Stimulated activated CD4-positive, alpha-beta T cell treated with anti-CD3 and anti-CD28 coated beads, Interleukin-12 subunit alpha, Interleukin-12 subunit beta, amount 100 ng/mL, for 24 hours (primary cell): Measurements from ENCODE around the gene MBNL1.
"Not testable (repeated sequence)": the region's sequence is repeated elsewhere in the genome, so short reads cannot be mapped to it uniquely, and the experiment has no call there.

Experiments used
- DNase-seq, 2 experiments: peaks; one replicate each; pipeline ENCODE4 v3.0.0-alpha.2; 2020; ENCODE audit warnings: low read depth in 2 of 2

MBNL1 gene

DNA sequence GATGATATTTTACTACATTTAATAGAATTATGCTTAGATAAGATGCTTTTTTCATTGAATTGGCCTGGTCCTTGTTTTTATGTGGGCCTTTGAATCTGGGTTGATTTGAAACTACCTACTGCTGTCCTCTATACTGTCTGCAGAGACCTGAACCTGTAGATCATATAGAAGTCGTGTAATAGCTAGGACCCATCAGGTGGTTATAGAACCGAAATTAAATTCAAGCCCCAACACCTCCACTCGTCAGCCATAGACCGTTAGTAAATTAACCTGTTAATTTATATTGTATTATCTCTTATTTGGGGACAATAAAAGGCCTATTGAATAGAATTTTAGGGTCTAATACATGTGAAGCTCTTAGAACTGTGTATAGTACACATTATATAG lies 108.4 kb downstream of the MBNL1 start:
- no peak for DNase-seq

DNA sequence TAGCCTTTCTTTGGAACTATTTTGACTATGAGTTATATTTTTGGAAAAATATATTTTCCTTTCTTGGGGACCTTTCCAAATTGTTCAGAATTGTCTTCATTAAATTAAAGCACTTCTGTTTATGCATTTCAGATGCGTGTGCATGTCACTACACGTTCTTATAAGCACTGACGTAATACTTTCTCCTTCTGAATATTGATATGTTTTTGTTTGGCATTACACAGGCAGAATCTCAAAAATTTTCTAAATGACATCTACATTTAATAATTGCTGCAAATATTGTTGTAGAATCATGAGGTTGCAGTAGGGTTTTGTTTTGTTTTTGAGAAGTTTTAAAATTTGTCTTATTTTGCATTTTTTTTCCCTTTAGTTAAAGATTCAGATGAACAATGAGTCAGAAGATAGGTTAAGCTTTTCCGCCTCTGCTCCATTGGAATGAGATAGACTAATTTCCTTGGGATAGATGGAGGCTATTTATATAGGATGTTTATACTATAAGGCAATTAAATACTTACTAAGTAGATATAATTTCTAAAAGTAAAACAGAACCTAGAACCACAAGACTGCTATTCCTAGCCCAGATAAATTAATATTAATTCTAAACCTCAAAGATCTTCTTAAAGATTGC lies 110.8 kb downstream of the MBNL1 start:
- no peak for DNase-seq

DNA sequence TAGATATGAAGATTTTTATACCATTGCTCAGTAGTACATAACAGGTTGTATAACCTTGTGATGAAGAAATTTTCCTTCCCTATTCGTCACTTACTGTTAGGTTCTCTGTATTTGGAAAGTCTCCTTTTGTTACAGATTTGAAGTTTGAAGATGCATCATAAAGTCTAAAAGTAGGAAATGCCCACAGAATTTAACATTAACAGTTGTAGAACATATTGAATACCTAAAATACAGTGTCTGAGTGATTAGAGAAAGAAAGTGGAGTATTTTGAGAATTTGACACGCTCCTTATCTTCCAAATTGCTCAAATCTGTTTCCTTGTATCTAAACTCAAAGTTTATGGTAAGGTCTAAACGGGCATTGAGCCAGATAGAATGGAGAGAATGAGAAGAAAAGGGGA lies 111.3 kb downstream of the MBNL1 start:
- DNase-seq: no peak

DNA sequence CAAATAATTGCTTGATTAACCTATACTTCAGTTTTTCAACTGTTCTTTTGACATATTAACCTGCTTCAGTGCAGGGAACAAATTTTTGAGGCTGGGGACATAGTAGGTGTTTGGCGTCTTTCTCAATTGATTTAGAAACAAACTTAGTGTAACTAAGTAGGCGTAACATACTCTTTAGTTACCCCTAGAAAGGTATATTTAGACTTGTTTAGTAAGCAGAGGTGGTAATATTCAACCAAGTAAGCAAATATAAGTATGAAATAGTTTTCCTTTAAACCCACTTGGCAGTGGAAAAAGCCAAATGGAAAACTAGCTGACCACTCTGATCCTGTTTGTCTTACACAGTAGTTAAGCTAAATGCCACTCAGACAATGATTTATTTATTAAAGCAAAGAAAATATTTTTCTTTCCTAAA lies 113.2 kb downstream of the MBNL1 start:
- DNase-seq: no peak

DNA sequence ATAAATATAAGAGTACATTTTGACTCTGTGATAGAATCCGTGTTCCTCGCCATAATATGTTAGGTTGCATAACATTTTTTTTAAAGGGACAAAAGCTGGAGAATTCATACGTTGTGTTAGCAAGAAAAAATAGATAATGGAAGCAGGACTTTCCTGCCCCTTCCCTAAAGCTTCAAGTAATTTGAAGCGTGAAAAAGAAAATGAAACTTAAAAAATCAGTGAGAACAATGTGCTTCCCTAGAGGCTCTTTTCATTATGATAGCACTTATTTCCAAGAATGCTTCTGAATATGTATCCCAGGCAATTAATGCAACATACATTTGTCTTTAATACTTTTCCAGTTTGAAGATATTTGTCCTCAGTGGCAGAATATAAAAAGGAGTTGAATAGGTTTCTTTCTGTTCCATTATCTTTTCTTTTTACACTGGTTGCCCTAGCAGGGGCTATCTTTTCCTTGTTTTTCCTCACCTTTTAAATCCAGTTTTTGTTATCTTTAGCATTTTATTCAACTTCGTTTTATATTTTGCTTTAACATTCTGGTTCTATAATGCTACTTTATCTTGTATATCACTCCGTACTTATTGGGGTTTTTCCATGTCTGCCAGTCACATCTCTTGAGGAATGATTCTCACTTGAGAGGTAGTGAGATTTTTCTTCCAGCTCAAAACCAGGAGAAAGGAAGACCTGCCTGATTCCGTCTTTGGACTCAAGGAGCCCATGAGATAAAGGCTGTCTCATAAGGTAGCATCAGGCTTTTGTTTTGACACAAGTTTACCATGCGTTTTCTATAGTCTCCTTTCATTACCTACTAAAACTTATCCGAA lies 113.8 kb downstream of the MBNL1 start:
- DNase-seq: no peak

DNA sequence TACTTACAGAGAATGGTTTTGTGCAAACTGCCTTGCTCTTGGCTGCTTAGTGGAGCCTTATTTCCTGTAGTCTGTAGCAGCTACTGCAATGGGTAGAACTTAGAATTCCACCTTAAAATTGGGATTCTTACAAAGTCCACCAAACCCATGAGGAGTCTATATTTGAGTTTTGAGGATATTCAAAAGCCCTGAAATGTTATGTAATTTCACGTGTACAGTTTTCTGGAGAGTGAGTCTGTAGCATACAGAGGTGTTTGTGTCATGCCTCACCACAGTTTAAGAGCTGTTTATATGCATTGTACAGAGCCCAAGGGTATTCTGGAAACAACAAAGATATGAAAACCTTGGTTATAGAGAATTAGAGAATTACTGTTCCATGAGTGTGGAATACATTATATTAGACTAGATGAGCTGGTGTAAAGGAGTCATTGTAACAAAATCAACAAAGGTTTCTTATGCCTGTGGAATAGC lies 114.4 kb downstream of the MBNL1 start:
- DNase-seq: no peak

DNA sequence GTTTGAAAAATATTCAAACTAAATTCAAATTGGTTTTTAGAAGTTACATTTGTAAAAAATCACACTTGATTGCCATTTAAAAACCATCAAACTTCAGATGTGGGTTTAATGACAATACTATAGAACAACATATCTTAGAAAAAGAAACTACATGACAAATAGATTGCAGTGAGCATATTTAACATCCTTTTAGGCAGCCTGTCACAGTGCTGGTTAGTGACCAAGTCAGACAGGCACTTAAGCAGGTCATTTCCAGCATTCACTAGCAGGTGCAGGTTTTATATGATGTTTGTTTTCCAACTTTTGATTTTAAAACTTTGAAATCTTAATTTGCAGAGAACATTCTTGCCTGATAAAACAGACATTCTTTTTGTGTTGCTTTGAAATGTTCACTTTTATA lies 115.7 kb downstream of the MBNL1 start:
- no peak for DNase-seq

DNA sequence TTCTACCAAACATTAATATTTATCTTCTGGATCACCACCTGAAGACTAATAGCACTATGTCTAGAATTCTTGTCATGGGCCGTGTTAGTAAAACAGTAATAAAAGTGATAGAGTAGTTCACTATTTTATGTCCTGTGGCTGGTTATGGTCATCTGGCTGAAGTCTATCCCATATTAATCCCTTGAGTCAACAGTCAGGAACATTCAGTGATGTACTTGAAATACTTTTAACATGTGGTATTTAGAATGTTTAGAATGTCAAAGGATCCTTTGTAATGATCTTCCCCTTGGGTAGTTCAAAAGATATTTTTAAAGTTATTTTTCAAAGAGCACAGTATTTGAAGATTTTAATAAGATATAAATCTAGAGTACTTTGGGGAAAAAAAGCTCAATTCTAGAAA lies 117.0 kb downstream of the MBNL1 start:
- no peak for DNase-seq

DNA sequence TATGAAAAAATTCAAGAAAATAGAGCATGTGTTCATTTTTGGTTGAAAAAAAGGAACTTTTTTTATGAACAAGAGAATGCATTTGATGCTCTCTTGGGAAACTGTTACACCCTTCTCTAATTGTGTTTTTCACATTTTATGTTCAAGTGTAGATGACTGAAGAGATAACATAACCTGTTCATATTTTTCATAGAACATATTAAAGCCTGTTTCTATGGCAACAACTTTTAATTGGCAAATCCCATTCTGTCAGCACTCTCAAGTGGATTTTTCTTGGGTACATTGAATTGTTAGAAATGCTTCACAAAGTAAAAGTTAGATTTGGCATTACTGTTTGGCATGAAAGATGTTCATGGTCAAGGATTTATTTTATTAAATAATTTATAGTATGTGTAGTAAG lies 117.5 kb downstream of the MBNL1 start:
- DNase-seq: no peak

DNA sequence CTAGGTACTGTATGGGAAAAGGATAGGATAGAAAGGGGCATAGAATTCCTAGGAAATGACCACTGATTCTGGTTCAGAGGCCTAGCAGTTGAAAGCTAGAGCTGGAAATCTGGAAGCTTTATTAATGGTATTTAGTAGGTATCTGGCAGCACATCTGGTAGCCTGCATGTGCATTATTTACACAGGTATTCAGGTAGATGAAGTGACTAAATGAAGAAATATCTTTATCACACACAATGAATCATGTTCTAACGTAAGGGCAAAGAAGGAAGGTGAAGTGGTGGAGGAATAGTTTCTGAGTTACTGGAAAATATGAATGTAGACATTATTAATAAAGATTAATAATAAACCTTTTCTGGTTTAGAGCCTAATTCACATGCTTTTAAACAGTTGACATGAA lies 119.9 kb downstream of the MBNL1 start:
- DNase-seq: no peak

DNA sequence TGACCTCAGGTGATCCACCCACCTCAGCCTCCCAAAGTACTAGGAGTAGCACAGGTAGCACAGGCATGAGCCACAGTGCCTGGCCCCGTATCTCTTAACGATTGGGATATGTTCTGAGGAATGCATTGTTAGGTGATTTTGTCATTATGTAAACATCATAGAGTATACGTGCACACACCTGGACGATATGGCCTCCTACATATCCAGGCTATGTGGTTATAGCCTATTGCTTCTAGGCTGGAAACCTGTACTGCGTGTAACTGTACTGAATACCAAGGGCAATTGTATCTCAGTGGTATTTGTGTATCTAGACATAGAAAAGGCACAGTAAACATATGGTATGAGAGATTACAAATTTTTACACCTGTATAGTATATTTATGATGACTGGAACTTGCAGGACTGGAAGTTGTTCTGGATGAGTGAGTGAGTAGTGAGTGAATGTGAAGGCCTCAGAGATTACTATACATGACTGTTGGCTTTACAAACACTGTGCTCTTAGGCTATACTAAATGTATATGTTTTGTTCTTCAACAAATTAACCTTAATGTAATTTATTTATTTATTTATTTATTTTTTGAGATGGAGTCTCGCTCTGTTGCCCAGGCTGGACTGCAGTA lies 120.7 kb downstream of the MBNL1 start:
- no peak for DNase-seq

DNA sequence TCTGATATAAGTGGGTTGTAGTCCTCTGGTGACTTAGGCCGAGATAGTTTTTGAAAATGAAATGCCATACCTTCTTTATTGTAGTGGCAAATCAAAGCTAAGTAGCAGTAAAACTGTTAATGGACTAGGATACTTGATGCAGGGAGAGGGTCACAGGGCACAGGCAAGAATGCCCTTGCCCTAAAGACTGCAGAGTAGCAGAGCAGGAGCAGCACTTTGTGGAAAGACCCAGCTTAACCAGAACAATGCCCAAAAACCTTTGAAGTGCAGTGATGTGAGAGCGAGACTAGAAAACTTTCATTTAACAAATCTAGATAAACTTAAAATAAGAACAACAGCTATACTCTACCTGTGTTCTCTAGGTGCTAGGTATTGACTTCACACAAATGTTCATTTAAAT lies 121.9 kb downstream of the MBNL1 start:
- no peak for DNase-seq

DNA sequence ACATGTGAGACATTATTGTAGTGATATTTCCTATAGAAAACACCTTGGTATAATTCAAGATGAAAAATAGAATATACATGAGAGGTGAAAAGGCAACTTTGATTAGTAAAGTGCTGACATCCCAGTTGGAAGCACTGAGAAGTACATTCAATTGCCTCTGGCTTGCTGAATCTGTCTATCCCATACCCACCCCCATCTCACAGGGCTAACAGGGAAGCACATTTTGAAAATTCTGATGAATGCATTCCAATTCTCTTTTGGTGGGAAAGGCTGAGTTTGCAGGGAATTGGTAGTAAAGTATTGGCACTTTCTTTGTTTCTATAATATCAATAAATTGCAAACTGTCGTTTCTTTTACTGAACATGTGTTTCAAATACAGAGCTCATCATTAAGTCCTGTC lies 122.9 kb downstream of the MBNL1 start:
- no peak for DNase-seq

DNA sequence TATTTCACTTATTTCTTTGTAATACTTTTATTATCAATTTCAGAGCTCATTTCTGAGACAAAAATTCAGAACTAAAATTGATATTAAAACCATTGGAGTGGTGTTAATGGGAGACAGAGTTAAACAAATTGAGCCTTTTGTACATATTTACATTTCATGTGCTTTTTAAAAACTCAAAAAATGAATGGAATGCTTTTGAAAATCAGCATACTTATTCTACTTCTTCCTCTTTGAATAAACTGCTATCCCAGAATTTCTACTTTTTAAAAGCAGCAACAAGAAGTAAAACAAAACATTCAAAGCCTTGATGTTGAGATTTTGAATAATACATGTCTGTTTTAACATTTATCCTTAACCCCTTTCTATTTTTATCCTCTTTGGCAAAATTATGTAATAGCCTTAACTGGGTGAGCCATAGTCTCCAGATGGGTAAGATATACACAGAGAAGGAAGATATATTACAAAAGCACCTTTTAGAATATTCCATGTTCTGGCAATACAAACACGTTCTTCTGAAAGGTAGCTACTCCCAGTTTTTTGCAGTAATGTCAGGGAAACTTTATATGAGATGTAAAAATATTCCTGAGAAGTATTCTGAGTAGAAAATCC lies 123.6 kb downstream of the MBNL1 start:
- no peak for DNase-seq

DNA sequence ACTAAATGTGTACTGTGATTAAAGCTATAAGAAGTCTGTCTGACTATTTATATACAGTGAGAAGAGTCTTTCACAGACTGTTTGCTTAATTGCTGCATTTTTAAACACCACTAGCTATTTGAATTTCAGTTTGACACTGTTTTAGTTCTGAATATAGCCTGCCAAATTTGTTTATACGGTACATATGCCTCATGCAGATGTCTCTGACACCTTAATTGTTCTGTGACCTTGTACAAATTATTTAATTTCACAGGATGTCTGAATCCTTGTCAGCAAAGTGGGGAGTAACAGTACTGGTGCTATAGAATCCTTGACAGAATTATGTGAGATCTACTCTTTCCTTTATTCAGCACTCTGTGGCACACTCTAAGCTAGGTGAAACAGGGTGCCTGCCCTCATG lies 125.5 kb downstream of the MBNL1 start:
- no peak for DNase-seq

DNA sequence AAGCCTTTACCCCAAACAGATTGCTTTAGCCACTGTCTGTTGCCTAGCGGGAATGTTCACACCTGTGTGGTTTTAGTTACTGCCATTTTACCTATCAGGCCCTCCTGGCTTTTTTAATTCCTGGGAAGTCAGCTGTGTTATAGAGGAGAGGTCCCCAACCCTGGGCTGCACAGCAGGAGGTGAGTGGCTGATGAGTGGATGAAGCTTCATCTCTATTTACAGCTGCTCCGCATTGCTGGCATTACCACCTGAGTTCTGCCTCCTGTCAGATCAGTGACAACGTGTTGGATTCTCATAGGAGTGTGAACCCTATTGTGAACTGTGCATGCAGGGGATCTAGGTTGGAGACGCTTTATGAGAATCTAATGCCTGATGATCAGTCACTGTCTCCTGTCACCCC lies 127.0 kb downstream of the MBNL1 start:
- no peak for DNase-seq

DNA sequence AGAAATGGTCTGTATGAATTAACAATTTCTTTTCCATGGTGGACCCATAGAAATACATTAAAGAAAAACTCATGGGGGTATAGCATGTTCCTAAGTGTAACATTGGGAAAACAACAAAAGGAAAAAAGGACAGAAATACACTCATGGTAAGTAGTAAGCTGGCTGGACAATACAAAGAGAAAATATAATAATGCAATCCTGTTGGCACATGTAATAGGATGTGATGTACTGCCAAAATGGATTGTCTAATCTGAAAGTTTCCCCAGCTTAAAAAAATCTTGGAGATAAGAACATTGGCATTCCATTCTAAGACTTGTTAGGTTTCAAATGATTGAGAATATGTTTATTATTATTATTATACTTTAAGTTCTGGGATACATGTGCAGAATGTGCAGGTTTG lies 128.1 kb downstream of the MBNL1 start:
- DNase-seq: no peak

DNA sequence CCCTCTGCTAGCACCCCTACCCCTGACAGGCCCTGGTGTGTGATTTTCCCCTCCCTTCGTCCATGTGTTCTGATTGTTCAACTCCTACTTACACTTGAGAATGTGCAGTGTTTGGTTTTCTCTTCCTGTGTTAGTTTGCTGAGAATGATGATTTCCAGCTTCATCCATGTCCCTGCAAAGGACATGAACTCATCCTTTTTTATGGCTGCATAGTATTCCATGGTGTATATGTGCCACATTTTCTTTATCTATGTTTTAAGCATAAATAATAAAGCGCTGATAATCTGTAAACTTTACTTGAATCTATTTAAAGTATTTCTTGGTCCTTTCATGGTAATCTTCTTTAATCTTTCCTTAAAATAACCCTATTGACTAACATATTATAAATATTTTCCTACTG lies 128.6 kb downstream of the MBNL1 start:
- DNase-seq: not testable (repeated sequence)

DNA sequence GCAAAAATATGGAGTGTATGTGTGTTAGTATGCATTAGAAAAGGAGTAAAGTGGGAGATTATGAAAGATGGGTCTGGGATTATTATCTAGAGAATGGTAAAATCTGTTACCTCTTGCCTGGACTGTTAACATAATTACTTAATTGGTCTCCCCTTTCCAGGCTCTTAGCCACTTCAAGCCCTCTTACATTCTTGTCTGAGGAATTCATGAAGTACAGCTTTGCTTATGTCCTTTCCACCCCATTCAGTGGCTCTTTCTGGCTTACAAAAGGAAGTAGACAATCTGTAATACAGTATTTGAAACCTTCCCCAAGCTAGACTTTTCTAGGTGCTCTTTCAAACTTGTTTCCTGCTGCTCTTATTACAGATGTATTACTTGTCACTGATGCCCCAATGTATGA lies 129.8 kb downstream of the MBNL1 start:
- no peak for DNase-seq

DNA sequence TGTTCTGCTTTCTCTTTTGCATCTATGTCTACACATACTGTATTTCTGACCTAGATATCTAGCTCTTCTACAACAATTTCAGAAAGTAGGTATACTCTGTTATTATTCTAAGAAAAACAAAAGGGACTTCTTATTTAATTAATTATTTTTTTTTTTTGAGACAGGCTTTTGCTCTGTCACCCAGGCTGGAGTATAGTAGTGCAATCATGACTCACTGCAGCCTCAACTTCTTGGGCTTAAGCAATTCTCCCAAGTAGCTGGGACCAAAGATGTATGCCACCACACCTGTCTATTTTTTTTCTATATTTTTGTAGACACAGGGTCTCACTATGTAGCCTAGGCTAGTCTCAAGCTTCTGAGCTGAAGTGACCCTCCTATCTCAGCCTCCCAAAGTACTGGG lies 130.6 kb downstream of the MBNL1 start:
- DNase-seq: no peak

DNA sequence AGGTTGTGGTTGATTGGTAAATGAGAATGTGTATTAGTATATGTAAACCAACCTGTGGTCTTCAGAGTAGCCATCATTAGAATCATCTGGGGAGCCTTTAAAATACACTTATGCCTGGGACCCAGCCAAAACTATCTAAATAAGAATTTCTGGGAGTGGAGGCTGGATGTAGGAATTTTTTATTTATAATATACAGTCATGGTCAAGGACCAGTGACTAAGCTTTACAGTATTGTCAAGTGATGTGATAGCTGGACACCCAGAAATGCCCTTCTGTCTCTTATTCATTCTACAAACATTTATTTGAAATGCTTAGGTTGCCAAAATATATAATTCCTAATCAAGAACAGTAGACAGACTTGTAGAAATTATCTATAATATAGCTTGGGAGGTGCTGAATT lies 132.2 kb downstream of the MBNL1 start:
- no peak for DNase-seq

DNA sequence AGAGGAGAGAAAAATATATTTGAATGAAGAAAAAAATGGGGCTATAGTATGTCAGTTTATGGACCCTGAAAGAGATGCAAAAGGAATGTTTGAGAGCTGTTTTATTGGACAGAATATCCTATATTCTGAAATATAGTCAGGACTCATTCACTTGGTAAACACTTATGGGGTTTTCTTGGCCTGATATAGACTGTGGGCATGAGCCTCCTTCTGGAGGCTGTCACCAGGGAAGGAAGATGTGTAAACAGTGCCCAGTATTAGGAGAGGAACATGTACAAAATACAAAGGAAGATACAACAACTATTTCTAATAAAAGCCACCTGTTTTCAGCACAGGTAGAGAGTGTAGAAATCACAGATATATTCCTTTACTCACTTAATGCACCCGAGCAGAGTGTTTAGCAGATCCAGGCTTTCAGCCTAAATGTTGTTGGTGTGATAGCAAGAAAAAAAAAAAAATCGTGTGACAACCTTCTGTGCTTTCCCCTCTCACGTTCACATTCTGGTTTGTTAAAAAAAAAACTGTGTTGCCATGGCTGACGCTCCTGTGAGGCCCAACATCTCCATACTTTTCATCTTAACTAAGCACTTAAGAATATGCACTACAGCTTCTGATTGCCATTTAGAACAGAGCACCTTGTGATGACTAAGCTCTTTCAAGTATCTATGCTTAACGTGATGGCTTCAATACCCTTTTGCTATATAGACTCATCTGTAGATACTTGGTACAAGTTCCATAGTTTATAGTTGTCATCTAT lies 134.1 kb downstream of the MBNL1 start:
- DNase-seq: no peak
